Hepatocyte (in vitro differentiated cells): ENCODE data around the gene NFKBIZ. TPM values are rescaled to one million over a fixed set of nuclear protein-coding genes. Genes with fewer than 3 reads are reported as not detected.

Experiments
- DNase-seq: peaks from one replicate; pipeline ENCODE4 v3.0.0-alpha.2; 2016; ENCODE audit warnings: low spot score
- H2AFZ ChIP-seq: fragments of 200-600 bp; sonication (generic); 2 replicates; pipeline ENCODE4 v1.6.0; 2016; ENCODE audit warnings: antibody characterized with exemption, mild to moderate bottlenecking
- H3K27ac ChIP-seq: fragments of 200-600 bp; sonication (generic); 2 replicates; pipeline ENCODE4 v1.5.1; 2016; ENCODE audit warnings: mild to moderate bottlenecking
- H3K27me3 ChIP-seq: fragments of 200-600 bp; sonication (generic); 2 replicates; pipeline ENCODE4 v1.6.1; 2016
- H3K36me3 ChIP-seq: fragments of 200-600 bp; sonication (generic); replicated peaks from 2 replicates; pipeline ENCODE4 v1.5.1; 2016; ENCODE audit warnings: low read depth; ENCODE audit not compliant: insufficient read depth
- H3K4me1 ChIP-seq: fragments of 200-600 bp; sonication (generic); 2 replicates; pipeline ENCODE4 v1.5.1; 2016; ENCODE audit warnings: mild to moderate bottlenecking, moderate library complexity; ENCODE audit not compliant: insufficient read depth
- H3K4me2 ChIP-seq: fragments of 200-600 bp; sonication (generic); 2 replicates; pipeline ENCODE4 v1.6.0; 2016
- H3K4me3 ChIP-seq: fragments of 200-600 bp; sonication (generic); 2 replicates; pipeline ENCODE4 v1.5.1; 2016; ENCODE audit warnings: mild to moderate bottlenecking
- H3K79me2 ChIP-seq: fragments of 200-600 bp; sonication (generic); 2 replicates; pipeline ENCODE4 v1.6.0; 2017; ENCODE audit warnings: mild to moderate bottlenecking
- H3K9me2 ChIP-seq: fragments of 200-600 bp; sonication (generic); replicated peaks from 2 replicates; pipeline ENCODE4 v1.6.0; 2017; ENCODE audit warnings: mild to moderate bottlenecking; ENCODE audit not compliant: insufficient read depth
- H3K9me3 ChIP-seq: fragments of 200-600 bp; sonication (generic); 2 replicates; pipeline ENCODE4 v1.5.1; 2016; ENCODE audit warnings: low read depth, mild to moderate bottlenecking
- H4K20me1 ChIP-seq: fragments of 200-600 bp; sonication (generic); 2 replicates; pipeline ENCODE4 v1.6.0; 2016; ENCODE audit warnings: mild to moderate bottlenecking; ENCODE audit not compliant: insufficient read depth, poor library complexity, severe bottlenecking
- CTCF ChIP-seq: fragments of 200-600 bp; sonication (generic); IDR thresholded peaks from 2 replicates; pipeline ENCODE4 v1.5.1; 2016; ENCODE audit warnings: antibody characterized with exemption, mild to moderate bottlenecking; ENCODE audit not compliant: poor library complexity
- EZH2 ChIP-seq: fragments of 200-600 bp; sonication (generic); IDR thresholded peaks from 2 replicates; pipeline ENCODE4 v1.6.1; 2016; ENCODE audit warnings: antibody characterized with exemption, mild to moderate bottlenecking, borderline replicate concordance
- EZH2phosphoT487 ChIP-seq: fragments of 200-600 bp; sonication (generic); IDR thresholded peaks from one replicate; pipeline ENCODE4 v1.6.1; 2018; ENCODE audit warnings: antibody characterized with exemption, mild to moderate bottlenecking, low read depth, moderate library complexity; ENCODE audit not compliant: unreplicated experiment, severe bottlenecking
- WGBS: methylation state at CpG from one replicate; pipeline ENCODE4 v1.1.6; 2016; ENCODE audit warnings: low lambda C conversion rate; ENCODE audit errors: missing lambda C conversion rate; 5-methylcytosine and 5-hydroxymethylcytosine counted together
- polyA plus RNA-seq: library from polyadenylated mRNA; unstranded; fragments of >200 nt; fragmentation: Nextera tagmentation; extraction: Ambion mirVana; gene quantifications from 2 replicates; pipeline ENCODE4 v1.2.1, GENCODE V29; 2016
- total RNA-seq: library from RNA; depleted of rRNA; stranded (reverse); fragments of >200 nt; gene quantifications from 2 replicates; pipeline ENCODE4 v1.2.3, GENCODE V29; 2014

The NFKBIZ gene
- total and polyA plus RNA-seq, 2 experiments from 2014 or later, result 160 to 182 TPM

DNA sequence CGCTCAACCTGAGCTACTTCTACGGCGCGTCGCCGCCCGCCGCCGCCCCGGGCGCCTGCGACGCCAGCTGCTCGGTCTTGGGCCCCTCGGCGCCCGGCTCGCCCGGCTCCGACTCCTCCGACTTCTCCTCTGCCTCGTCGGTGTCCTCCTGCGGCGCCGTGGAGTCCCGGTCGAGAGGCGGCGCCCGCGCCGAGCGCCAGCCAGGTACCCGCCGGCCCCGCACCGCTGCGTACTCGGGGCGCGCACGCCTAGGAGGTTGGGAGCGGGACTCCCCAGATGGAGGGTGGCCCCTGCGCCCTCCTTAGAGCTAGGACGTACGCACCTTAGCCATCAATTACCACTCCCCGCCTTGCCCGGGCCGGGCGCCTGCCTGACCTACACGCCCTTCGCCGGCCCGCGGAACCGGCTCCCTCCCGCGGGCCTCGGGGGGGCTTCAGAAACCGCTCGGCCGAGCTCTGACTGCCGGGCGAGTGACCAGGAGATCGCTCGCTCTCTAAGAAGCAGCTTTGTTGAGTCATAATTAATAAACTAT is 466 bp downstream of the NFKBIZ start:
- Histone ChIP-seq H4K20me1 (peaks cover 44% of the 10 kb centered on the region), H3K79me2 (peaks cover 49% of the 10 kb centered on the region), H2AFZ (no peak overlapping the region), H3K4me3 (peak overlapping the region; percentile 51), H3K36me3 (peaks cover 9% of the 10 kb centered on the region), H3K9me2 (no peaks in the 10 kb centered on the region), H3K27ac (peak overlapping the region; percentile 99), H3K27me3 (no peaks in the 10 kb centered on the region), H3K4me2 (peak overlapping the region; percentile 74), H3K4me1 (peaks cover 16% of the 10 kb centered on the region), H3K9me3 (no peaks in the 10 kb centered on the region)
- WGBS, result under 1% methylated on average over 43 of the region's 67 CpGs
- TF ChIP-seq EZH2 (no peak), CTCF (no peak), EZH2phosphoT487 (no peak)
- no peak for DNase-seq

DNA sequence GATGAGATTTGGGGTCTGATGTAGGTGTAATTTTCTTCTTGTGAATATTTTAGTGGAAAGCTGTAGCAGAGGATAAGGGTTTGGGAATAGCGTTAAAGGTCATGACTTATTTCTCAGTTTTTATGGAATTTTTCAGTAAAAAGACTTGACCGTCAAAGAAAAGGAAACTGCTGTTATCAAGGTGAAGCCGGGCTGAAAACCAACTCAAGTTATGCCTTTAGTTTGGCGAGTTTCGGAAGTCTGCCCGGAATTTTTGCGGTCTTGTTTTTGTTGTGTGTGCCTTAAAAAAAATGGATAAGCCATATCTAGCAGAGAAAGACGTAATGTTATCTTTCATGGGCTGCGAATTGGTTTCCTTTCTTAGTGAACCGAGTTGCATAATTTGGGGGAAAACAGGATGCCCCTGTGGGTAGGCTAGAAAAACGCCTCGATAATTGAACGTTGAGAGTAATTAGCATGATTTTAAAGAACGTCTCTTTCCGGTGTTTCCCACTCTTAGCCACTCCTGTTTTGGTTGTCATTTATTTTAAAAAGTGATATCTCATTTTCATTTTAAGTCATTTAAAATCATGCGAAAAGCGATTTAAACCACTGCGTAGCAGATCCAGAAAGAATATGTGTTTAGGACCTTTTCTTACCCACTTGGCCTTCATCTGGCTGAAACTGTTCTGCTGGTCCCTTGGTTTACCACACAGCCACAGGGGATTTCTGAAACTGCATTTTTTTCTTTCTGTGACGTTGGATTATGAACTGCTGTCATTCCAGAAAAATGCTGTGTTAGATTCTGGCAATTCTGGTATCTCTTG is 1.1 kb downstream of the NFKBIZ start:
- Histone ChIP-seq H3K4me1 (peaks cover 22% of the 10 kb centered on the region), H2AFZ (no peak overlapping the region), H3K4me2 (peak overlapping the region; percentile 74), H3K9me3 (no peaks in the 10 kb centered on the region), H3K27ac (peak overlapping the region; percentile 99), H3K27me3 (no peaks in the 10 kb centered on the region), H3K79me2 (peaks cover 51% of the 10 kb centered on the region), H3K36me3 (peaks cover 9% of the 10 kb centered on the region), H3K4me3 (peak overlapping the region; percentile 51), H4K20me1 (peaks cover 49% of the 10 kb centered on the region), H3K9me2 (no peaks in the 10 kb centered on the region)
- 3% methylated on average over 19 of the region's 19 CpGs for WGBS
- no peak for DNase-seq
- TF ChIP-seq EZH2phosphoT487 (no peak), CTCF (no peak), EZH2 (no peak)

GRCh38 chr3:101851072-101851770 is 1.9 kb downstream of the NFKBIZ start:
- TF ChIP-seq CTCF (no peak), EZH2 (no peak), EZH2phosphoT487 (no peak)
- Histone ChIP-seq H4K20me1 (peaks cover 49% of the 10 kb centered on the region), H3K9me2 (no peaks in the 10 kb centered on the region), H3K79me2 (peaks cover 56% of the 10 kb centered on the region), H3K27ac (peak overlapping the region; percentile 99), H3K36me3 (peaks cover 9% of the 10 kb centered on the region), H3K27me3 (no peaks in the 10 kb centered on the region), H3K4me1 (peaks cover 24% of the 10 kb centered on the region), H3K9me3 (no peaks in the 10 kb centered on the region), H3K4me3 (peak overlapping the region; percentile 51), H3K4me2 (peak overlapping the region; percentile 74), H2AFZ (no peak overlapping the region)
- WGBS, result 45% methylated on average over 5 of the region's 5 CpGs
- no peak for DNase-seq
